ENCODE measurements around the gene VMP1.
"Not testable (repeated sequence)": the region's sequence is repeated elsewhere in the genome, so short reads cannot be mapped to it uniquely, and the experiment has no call there.

Gene VMP1

DNA sequence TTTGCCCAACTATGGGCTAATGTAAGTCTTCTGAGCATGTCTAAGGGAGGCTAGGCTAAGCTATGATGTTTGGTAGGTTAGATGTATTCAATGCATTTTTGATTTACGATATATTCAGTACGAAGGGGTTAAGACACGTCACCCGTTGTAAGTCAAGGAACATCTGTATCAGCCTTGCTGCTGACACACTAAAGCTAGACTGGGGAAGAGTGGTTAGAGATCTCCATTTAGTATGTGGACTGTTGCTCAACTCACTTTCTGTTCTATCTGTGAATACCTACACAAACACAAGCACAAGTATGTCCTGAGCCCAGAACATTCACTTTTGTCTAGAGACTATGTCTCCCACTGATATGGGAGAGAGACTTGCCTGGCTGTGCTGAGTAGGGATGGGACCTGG is 71.5 kb downstream of the VMP1 start:
- no peak overlapping the region for H3K27ac ChIP-seq
- no peak for TF ChIP-seq CTCF (conservative IDR thresholded peaks at IDR 0.05)

- no peak for TF ChIP-seq CTCF (conservative IDR thresholded peaks at IDR 0.05)
- no peak overlapping the region for H3K27ac ChIP-seq
Measured at GRCh38 chr17:59779521-59779920, 72.1 kb downstream of the VMP1 start.

- H3K27ac ChIP-seq: not testable (repeated sequence)
Measured at GRCh38 chr17:59780548-59780947, 73.1 kb downstream of the VMP1 start.

DNA sequence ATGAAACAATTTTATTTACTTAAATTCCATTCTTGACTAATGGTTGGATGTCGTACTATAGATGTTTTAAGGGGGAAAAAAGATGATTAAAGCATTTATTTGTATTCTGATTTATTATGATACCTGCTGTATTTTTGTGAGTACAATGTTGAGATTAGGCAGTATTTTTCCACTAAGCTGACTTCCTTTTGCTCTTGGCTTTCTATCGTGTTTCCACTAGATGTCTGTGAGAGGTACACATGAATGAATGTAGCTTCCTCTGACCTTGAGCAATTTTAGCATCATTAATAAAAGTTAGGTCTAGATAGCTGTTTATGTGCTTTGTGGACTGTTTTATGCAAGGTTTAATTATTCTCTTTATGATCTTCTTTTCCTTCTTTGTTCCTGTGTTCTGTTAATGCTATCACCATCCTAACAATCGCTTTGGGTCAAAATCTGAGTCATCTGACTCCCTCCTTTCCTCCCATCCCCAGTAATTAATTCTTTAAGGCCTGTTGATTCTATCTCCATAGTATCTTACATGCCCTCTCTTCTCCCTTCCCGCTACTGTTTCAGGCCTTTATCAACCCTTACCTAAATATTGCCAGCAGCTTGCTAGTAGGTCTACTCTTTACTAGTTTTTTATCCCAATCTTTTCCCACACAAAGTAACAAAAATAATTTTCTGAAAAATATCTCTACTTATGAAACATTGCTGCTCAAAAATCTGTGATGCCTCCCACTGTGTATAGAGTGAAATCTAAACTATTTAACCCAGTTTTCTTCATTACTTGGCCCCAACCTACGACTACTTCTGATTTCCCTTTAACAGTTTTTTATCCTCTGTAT is 76.0 kb downstream of the VMP1 start:
- H3K27ac ChIP-seq: peak overlapping the region; percentile 59
- no peak for TF ChIP-seq CTCF (conservative IDR thresholded peaks at IDR 0.05)

- H3K27ac ChIP-seq: no peak overlapping the region
- no peak for TF ChIP-seq CTCF (conservative IDR thresholded peaks at IDR 0.05)
Measured at GRCh38 chr17:59785091-59785799, 77.8 kb downstream of the VMP1 start.

- peak overlapping the region; percentile 18; the same call in 1 of the 2 replicates for H3K27ac ChIP-seq
- no peak for TF ChIP-seq CTCF (conservative IDR thresholded peaks at IDR 0.05)
Measured at GRCh38 chr17:59786213-59786535, 78.7 kb downstream of the VMP1 start.

DNA sequence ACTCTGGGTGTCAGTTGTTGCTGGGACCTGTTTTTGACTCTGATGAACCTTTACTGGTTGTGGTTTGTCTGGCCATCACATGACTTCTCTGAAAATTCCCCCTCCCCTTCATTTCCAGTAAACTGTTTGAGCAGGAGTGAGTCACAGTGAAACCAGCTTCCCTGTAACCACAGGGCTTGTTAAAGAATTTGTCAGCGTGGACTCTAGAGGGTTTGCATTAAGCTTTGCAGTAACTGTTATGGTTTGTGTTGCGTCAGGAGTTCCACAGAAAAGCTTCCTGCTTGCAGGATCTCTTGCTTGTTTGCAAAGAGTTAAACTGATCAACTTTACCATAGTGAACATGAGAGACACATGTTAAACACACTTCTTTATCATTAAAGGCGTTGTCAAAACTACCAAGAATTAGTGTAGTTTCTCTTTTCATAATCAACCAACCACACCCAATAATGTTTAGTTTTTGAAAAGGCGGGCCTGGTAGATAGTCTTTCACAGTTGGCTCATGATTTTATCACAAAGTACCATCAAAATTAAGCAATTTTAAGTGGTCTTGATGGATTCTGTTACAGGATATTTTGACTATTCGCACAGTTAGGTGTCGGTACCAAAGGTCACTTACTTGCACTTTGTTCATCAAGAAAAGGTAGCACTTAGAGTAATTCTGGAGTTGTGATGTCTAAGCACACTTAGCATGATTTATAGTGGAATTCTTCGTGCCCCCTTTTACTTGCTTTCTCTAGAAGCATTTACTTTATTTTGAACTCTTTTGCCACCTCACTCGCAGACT is 79.3 kb downstream of the VMP1 start:
- no peak for TF ChIP-seq CTCF (conservative IDR thresholded peaks at IDR 0.05)
- peak overlapping the region; percentile 18; the same call in 1 of the 2 replicates for H3K27ac ChIP-seq

- H3K27ac ChIP-seq: not testable (repeated sequence)
Measured at GRCh38 chr17:59789849-59790248, 82.4 kb downstream of the VMP1 start.

GRCh38 chr17:59790418-59790817 is 83.0 kb downstream of the VMP1 start:
- H3K27ac ChIP-seq: not testable (repeated sequence)

All from VCaP (cell line).